GM19468 (cell line): ENCODE results near the gene DPF1.

Source experiments
- ATAC-seq: cut with Tn5 transposase; IDR thresholded peaks from one replicate; pipeline ENCODE4 v1.9.1; 2021; ENCODE audit warnings: mild to moderate bottlenecking, moderate library complexity, moderate number of reproducible peaks; ENCODE audit not compliant: unreplicated experiment; ENCODE audit errors: extremely low read depth

DPF1 gene

GRCh38 chr19:38223119-38223523 lies 901 bp downstream of the DPF1 start:
- ATAC-seq, result no peak

DNA sequence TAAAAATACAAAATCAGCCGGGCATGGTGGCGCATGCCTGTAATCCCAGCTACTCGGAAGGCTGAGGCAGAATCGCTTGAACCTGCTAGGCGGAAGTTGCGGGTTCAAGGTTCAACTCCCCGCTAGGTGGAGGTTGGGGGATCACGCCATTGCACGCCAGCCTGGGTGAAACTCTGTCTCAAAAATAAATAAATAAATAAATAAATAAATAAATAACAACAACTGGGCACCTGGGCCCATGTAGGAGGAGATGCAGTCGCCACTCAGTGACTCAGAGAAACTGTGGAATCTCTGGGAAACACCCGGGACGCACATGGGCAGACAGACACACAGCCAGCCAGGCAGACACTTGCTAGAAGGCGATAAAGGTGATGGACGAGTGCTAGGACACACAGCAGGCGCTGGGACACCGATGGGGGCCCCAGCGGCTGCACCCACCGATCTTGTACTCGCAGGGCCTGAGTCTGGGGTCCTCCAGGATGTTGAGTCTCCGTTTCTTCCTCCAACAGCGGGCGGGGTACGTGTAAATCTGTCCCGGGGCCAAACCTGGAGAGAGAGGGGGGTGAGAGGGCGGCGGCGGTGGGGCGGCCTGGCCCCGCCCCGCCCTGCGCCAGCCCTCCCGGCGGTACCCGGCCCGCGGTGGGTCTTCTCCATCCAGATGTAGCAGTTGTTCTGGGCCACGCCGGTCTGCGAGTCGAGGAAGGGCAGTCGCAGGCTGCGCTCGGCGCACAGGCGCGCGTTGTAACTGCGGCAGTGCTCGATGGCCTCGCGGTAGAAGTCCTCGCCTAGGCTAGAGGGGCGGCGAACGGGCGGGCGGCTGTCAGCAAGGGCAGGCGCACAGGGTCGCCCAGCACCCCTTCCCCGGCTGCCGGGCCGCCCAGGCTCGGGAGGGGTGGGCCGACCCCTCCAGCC lies 1.8 kb downstream of the DPF1 start:
- no peak for ATAC-seq

DNA sequence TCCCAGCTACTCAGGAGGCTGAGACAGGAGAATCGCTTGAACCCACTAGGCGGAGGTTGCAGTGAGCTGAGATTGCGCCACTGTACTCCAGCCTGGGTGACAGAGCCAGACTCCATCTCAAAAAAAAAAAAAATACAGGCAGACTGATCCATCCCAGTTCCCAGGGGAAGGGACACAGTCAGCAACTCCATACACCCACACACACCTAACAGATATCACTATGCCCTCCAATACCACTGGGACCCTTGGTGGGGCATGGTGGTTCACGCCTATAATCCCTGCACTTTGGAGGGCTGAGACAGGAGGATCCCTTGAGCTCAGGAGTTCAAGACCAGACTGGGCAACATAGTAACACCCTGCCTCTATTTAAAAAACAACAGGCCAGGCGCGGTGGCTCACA lies 2.6 kb downstream of the DPF1 start:
- no peak for ATAC-seq

GRCh38 chr19:38219221-38219620 lies 4.8 kb downstream of the DPF1 start:
- ATAC-seq, result no peak

GRCh38 chr19:38218204-38218603 lies 5.8 kb downstream of the DPF1 start:
- ATAC-seq, result no peak

DNA sequence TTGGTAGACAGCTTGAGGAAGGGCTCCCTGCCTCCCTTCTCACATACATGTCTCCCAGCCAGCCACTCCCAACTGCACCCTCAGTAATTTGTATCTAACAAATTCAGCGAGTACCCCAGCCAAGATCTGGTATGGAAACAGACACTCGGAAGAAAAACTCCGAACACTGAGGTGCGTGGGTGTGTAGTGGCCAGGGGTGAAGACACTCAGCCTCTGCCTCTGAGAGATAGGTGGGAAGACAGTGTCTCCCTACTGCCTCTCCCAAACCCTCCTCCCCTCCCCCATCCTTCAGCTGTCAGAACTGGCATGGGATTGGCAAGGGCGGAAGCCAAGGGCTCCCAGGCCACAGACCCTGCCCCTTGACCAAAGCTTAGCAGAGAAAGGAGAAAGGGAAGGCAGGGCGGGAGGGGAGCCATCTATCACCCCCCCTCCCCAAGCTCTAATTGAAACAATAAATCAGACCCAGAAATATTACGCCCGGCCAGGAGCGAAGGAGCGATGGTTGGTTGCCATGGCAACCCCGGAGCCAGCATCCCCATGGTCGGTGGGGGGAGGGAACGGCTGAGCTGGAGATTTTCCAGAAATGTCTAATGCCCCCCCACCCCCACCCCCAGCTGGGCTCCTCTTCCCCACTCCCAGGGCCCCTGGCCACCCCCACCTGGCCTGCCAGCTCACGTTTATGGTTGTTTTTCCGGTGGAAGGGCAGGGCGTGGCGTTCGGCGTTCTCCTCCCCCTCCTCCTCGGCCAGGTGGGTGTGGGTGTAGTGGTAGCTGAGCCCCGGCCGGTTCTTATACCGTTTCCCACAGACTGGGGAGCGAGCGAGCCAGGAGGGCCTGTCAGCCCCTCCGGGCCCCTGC lies 7.0 kb downstream of the DPF1 start:
- ATAC-seq, result no peak

DNA sequence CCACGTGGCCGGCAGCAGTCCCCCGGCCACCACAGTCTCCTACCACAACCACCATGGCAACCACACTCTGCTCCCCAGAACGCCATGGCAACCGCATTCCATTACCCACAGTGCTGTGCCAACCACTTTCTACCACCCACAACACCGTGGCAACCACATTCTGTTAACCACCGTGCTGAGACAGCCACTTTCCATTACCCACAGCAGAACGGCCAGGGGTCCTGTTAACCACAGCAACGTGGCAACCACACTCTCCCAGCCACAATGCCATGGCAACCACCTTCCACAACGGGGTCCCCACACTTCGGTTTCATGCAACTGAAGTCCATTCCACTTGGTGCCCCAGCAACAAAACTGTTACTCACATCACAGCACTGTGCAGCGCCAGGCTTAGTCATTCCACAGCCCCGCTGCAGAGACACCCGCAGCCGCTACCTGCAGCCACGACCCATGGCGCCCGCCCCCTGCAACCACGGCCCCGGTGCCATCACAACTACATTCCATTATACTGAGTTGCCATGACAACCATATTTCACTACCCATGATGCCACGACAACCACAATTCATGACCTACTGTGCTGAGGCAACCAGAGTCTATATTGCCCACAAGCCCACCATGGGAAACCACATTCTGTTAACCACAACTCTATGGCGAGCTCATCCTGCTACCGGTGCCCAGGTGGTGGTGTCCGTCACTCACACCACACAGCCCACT lies 10.0 kb downstream of the DPF1 start:
- ATAC-seq, result no peak

DNA sequence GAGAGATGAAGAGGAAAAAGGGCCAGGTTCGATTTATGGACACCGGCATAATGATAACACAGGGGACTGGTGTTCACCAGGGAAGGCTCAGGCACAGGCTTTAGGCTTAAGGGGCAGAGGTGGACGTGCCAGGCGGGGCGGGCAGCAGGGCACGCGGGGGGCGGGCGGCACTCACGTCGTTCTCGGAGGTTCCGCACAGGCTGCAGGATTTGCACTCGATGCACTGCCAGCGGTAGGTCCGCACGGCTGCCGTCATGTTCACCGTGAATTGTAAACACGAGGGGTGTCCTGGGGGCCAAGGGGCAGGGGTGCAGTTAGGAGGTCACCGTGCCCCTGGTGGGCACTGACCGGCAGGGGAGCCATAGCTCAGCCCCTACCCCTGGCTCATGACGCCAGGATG lies 10.6 kb downstream of the DPF1 start:
- no peak for ATAC-seq

DNA sequence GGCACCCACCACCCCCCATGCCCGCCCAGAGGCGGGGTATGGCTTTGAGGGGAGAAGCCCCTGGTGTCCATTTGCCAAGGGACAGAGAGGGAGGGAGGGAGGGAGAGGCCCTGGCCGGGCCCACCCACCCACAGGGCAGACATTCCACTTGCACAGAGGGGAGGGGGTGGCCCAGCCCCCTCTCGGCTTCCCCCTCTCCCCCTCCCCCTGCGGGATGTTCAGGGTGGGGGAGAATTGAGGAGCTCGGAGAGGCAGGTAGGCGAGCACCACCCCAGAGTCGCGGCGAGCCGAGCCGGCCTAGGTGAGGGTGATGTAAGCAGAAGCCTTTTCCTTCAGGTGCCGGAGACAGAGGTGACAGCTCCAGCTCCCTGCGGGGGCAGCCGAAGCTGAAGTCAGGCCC lies 12.3 kb downstream of the DPF1 start:
- no peak for ATAC-seq

- ATAC-seq, result no peak
Observed at GRCh38 chr19:38211151-38211591, 12.9 kb downstream of the DPF1 start.

DNA sequence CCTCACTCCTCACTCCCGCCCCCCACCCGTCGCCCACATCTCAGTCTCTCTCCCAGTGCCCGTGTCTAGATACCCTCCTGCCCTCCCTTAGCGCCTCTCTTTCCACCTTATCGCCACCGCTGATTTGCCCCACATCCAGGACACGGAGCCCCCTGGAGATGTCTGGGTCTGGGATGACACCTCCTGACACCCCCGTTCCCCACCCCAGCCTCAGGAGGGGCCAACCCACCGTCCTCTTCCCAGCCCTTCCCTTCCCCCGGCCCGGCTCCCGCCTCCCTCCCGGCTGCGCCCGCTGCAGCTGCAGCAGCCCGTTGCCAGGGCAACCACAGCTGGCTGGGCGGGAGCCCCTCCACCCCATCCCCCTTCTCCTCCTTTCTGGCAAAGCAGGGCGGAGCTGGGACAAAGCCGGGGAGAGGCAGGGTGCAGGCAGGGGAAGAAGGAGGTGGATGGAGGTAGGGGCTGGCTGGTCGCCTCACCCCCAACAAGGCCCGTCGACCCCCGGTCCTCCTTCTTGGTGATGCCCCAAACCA lies 13.5 kb downstream of the DPF1 start:
- no peak for ATAC-seq

DNA sequence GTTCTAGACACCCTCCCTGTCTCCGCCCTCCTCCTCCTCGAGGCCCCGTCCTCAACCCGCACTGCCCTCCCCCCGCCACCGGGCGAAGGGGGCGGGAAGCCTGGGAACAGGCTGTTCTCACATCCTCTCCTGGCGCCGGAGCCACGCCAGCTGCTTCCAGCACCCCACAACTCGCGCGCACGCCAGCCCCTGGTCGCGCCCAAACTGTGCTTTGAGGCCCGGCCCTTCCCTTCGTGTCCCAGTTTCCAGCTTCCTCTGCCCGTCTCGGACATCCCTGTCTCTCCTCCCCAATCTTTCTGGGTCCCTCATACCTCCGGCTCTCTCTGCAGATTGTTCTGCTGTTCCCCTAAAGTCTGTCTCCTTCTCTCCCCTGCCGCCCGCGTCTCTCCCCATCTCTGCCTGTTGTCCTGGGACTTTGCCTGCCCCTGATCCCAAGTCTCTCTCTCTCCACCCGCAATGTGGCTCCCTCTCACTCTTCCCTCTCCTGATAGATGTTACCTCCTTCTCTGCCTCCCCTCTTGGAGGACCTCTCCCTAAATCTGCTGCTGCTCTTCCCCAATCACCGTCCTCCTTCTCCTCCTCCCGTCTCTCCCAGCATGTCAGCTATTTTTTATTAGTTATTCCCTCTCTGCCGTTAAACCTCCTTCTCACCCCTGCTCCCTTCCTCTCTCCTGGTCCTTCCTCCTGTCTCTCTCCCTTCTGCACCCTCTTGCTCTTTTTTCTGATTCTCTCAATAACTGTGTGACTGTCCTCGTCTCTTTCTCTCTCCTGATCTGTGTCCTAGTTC lies 14.2 kb downstream of the DPF1 start:
- no peak for ATAC-seq

DNA sequence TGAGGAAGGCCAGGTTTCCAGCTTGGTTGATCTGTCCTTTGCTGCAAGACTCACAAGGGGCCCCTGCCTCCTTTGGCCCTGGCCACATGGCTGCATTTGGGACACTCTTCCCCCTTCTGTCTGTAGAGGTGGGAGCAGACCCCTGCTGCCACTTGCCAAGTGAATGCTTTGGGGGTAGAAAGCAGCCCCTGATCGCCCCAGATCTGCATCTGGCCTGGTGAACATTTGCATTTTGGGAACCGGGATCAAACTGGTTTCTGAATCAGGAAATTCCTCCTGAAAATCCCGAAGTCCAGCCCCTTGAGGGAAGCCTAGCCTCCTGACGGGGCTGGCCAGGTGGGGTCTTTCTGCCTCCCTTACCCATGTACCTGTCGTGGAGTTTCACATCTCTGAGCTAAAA lies 14.9 kb downstream of the DPF1 start:
- ATAC-seq, result no peak

DNA sequence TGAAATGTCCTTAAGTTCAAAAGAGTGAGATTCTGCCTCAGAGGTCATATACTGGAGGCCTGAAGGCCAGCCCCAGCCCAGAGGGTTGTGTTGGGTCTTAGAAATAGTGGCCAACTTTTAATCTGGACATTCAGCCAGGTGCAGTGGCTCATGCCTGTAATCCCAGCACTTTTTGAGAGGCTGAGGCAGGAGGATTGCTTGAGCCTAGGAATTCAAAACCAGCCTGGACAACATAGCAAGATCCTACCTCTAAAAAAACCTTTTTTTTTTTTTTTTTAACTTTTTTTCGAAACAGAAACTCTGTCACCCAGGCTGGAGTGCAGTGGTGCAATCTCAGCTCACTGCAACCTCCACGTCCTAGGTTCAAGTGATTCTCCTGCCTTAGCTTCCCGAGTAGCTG lies 15.5 kb downstream of the DPF1 start:
- ATAC-seq, result no peak

DNA sequence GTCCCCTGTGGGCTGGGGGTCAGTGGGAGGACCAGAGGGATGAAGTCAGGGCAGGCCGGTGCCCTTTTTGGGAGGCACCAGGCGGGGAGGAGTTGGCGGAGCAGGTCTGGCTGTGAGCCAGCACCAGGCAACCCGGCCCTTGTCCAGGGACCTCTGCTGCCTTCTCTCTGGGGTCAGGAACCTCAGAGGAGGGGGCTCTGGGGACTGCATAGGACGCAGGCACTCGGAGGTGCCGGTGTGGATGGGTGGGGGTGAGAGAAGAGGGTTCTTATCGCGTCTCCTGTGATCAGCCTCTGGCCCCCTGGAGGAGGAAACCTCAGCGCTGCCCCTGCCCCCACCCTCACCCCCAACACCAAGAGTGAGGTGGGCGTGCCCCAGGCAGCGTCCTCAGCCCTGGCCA lies 16.5 kb downstream of the DPF1 start:
- ATAC-seq, result no peak

- ATAC-seq, result no peak
Observed at GRCh38 chr19:38206928-38207327, 17.1 kb downstream of the DPF1 start.

DNA sequence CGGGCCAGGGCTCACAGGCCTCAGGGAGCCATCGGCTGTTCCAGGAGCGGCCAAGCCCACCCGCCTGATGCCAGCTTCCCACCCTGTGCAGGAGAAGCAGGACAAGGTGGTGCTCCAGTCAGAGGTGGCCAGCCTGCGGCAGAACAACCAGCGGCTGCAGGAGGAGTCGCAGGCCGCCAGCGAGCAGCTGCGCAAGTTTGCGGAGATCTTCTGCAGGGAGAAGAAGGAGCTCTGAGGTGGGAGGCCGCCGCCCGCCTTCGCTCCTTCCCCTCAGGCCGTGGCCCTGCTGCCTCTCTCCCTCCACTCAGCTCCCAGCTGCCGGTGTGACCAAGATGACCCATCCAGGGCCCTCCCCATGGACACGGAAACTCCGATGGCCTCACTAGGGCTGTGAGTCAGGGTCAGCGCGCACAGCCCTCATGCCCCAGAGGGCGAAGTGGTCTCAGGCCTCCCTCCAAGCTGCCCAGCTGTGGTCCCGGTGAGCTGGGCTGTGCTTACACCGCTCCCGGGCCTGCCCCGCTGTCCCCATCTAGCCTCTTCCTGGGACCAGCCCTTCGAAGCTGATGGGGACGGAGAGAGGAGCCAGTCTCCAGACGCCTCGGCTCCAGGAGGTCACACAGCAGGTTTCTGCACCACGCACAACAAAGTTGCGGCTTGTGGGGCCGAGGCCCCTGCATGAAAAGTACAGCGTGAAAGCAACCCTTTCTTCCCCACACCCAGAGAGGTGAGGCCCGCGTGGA lies 17.8 kb downstream of the DPF1 start:
- ATAC-seq, result no peak

DNA sequence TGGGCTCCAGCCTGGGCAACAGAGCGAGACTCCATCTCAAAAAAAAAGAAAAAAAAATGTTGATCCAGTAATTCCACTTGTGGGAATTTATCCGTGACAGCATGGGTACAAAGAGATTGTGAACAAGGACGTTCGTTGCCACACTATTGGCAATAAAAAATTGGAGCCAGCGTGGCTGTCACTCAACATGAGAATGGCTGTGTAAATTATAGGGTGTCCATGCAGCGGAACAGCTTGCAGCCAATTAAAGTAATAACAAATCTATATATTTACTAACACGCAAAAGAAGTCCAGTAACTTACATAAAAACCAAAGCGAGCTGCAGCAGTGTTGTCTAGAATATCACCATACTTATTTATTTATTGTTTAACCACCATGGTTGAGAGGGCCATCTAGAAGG lies 19.3 kb downstream of the DPF1 start:
- ATAC-seq, result no peak

DNA sequence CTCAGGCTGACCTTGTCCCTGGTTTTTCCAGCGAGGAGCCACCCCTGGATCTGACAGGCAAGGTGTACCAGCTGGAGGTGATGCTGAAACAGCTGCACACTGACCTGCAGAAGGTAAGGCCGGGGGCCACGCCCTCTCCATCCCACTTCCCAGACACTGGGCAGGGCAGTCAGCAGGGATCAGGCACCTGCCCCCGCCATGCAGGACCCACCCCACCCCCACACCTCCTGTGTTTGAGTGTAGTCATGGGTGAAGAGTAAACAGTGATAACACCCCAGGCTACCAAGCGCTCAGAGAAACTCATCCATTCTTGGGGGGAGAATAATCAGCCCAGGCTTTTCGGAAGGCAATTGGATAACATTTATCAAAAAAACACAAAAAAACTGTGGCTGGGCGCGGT lies 19.9 kb downstream of the DPF1 start:
- ATAC-seq, result no peak
